ENCODE measurements around the gene IL15RA.

DNA sequence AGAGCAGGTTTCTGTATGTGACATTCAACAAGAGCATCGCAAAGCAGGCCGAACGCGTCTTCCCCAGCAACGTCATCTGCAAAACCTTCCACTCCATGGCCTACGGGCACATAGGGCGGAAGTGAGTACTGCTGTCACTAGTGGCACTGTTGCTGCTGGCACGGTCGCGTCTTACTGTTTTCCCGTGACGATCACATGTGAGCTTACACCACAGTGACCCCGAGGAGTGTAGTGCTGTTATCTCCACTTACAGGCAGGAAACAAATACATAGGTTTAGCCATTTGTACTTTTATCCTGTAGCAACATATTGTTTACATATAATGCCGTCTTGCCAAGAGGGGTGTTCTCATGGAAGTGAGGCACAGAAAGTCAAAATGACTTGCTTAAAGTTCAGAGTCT lies 61.9 kb downstream of the IL15RA start:
- TF ChIP-seq, protein P1, sequence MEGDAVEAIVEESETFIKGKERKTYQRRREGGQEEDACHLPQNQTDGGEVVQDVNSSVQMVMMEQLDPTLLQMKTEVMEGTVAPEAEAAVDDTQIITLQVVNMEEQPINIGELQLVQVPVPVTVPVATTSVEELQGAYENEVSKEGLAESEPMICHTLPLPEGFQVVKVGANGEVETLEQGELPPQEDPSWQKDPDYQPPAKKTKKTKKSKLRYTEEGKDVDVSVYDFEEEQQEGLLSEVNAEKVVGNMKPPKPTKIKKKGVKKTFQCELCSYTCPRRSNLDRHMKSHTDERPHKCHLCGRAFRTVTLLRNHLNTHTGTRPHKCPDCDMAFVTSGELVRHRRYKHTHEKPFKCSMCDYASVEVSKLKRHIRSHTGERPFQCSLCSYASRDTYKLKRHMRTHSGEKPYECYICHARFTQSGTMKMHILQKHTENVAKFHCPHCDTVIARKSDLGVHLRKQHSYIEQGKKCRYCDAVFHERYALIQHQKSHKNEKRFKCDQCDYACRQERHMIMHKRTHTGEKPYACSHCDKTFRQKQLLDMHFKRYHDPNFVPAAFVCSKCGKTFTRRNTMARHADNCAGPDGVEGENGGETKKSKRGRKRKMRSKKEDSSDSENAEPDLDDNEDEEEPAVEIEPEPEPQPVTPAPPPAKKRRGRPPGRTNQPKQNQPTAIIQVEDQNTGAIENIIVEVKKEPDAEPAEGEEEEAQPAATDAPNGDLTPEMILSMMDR (IDR thresholded peaks at IDR 0.05): no peak
- no peak for TF ChIP-seq POLR2A (IDR thresholded peaks at IDR 0.05)
